Heart left ventricle (tissue), 13 donors: ENCODE results near the gene SLC25A1.

ENCODE experiments used
- POLR2A ChIP-seq, 2 donors: fragments of 450-650 bp; IDR thresholded peaks; one replicate each; pipeline ENCODE4 v1.6.1; 2017; ENCODE audit warnings: antibody characterized with exemption in 2 of 2, mild to moderate bottlenecking in 2 of 2, moderate library complexity in 2 of 2
- TF ChIP-seq, protein P1 (sequence below), 12 donors: fragments of 200-600 bp; sonication (generic) in 4 of 12; IDR thresholded peaks; one replicate each; pipeline versions ENCODE4 v1.5.0 to v1.8.0; 2018 to 2022; ENCODE audit warnings: antibody characterized with exemption in 12 of 12, mild to moderate bottlenecking in 5 of 12
- donor health status: ischemic (EF 13 %, LVEDD 7.1; RV severe dilation, severe dysfunction).
- donor health status: DM: no; HTN: yes; CAD: no.
- donor health status: DM: no; HTN: no; CAD: no.
- donor health status: ischemic (EF 25% LVEDD 6.9; RV normal size, moderate dysfunction).
- donor health status: ischemic (EF 25% LVEDD 5.7; RV mildly dilated, moderate dysfunction).
- donor health status: ischemic (EF 35%, LVEDD 5.7; RV mildly dilated, moderate dysfunction).
- donor health status: nonischemic (EF 11% LVEDD 7.7; RV severe dilation, severe dysfunction).
- donor health status: DM: yes; HTN: yes; CAD: no.
- donor health status: PGD.
- donor health status: ischemic (EF 29% LVEDD 5.4; RV normal size, mild dysfunction).
- donor health status: nonischemic (EF 23%, LVEDD 6.1; RV moderate dilation, normal function).

- TF ChIP-seq, protein P1, sequence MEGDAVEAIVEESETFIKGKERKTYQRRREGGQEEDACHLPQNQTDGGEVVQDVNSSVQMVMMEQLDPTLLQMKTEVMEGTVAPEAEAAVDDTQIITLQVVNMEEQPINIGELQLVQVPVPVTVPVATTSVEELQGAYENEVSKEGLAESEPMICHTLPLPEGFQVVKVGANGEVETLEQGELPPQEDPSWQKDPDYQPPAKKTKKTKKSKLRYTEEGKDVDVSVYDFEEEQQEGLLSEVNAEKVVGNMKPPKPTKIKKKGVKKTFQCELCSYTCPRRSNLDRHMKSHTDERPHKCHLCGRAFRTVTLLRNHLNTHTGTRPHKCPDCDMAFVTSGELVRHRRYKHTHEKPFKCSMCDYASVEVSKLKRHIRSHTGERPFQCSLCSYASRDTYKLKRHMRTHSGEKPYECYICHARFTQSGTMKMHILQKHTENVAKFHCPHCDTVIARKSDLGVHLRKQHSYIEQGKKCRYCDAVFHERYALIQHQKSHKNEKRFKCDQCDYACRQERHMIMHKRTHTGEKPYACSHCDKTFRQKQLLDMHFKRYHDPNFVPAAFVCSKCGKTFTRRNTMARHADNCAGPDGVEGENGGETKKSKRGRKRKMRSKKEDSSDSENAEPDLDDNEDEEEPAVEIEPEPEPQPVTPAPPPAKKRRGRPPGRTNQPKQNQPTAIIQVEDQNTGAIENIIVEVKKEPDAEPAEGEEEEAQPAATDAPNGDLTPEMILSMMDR (IDR thresholded peaks at IDR 0.05): no peak
- no peak for TF ChIP-seq POLR2A (IDR thresholded peaks at IDR 0.05)
Measured at GRCh38 chr22:19206287-19206686, 27.8 kb upstream of the SLC25A1 start.
